Stimulated activated CD4-positive, alpha-beta T cell treated with anti-CD3 and anti-CD28 coated beads, Interleukin-4, amount 100 ng/mL, for 4 hours (primary cell): ENCODE results near the gene LDLRAD4.
"Not testable (repeated sequence)": the region's sequence is repeated elsewhere in the genome, so short reads cannot be mapped to it uniquely, and the experiment has no call there.

Experiments
- DNase-seq, 2 experiments: peaks; one replicate each; pipeline ENCODE4 v3.0.0-alpha.2; 2020

LDLRAD4 gene

DNA sequence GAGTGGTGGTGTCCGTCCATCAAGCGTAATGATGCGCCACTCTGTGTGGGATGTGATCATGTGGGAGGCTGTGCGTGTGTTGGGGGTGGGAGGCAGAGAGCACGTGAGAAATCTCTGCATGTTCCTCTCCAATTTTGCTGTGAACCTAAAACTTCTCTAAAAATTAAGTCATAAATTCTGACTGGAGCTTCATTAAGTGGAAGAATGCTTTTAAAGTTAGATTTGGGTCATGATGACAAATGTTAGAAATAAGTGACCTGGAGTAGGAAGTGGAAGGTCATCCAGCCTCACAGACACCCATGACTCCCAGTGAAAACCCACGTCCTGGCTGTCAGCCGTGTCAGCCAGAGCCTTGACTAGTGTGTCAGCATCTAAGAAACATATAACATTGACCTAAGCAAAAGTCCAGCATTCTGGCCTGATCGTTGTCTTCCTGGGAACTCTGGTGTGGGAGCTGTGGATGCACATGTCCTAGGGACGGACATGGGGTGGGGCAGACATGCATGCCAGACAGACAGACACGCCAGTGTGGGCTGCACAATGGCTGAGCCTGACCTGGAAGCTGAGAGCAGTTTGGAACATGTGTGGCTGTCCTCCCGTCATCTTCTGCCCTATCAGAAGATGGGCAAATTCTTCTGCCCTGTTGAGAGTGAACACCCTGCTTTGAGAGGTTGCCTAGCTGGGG is 262.2 kb downstream of the LDLRAD4 start:
- no peak for DNase-seq

DNA sequence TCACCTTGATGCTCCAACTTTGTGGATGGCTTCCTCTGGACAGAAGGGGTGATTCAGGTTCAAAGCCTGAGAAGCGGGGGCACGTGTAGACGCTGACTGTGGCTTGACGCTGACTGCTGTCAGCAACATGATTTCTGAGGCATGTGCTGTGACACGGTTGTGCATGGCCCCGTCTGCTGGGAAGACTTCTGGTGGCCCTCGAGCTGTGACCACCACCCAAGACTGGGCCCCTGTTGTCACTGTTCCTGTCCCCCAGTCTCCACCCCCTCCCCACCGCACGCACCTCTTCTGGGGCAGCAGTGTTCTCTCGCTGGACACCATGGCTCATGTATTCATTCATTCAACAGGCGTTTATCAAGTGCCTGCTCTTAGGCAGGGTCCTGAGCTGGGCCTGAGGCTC is 262.8 kb downstream of the LDLRAD4 start:
- DNase-seq: no peak

DNA sequence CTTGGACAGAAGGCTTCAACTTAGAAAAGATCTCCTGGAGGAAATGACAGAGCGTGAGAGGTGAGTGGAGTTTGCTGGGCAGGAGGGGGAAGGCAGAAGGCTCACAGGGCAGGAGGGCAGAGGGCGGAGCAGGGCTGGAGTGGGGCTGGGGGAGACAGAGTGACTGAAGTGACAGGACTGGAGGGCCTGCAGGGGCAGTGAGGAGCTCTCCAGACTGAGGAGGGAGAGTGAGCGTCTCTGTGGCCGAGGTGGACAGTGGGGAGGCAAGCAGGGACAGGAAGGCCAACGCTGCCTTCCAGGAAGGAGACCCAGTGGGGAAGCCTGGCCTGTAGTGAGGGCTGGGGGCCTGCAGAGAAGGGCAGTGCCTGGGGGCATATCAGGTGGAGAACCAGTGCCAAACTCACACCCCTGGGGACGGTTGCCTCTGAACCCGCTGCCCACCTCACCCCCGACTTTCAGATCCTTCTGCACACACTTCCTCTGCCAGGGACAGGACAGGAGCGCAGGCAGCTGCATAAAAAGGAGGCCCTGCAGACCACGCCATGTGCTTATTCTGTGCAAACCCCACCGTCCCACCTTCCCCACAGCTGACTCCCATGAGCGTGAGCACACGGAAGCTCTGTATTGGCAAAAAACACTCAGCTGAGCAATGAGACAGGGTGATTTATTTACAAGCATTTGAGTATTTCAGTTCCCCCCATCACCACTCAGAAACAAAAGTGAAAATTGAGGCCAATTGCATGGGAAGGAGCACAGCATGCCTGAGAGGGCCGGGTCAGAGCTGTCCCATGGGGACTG is 263.5 kb downstream of the LDLRAD4 start:
- no peak for DNase-seq

- no peak for DNase-seq
These were observed 264.0 kb downstream of the LDLRAD4 start for GRCh38 chr18:13482618-13482945.

DNA sequence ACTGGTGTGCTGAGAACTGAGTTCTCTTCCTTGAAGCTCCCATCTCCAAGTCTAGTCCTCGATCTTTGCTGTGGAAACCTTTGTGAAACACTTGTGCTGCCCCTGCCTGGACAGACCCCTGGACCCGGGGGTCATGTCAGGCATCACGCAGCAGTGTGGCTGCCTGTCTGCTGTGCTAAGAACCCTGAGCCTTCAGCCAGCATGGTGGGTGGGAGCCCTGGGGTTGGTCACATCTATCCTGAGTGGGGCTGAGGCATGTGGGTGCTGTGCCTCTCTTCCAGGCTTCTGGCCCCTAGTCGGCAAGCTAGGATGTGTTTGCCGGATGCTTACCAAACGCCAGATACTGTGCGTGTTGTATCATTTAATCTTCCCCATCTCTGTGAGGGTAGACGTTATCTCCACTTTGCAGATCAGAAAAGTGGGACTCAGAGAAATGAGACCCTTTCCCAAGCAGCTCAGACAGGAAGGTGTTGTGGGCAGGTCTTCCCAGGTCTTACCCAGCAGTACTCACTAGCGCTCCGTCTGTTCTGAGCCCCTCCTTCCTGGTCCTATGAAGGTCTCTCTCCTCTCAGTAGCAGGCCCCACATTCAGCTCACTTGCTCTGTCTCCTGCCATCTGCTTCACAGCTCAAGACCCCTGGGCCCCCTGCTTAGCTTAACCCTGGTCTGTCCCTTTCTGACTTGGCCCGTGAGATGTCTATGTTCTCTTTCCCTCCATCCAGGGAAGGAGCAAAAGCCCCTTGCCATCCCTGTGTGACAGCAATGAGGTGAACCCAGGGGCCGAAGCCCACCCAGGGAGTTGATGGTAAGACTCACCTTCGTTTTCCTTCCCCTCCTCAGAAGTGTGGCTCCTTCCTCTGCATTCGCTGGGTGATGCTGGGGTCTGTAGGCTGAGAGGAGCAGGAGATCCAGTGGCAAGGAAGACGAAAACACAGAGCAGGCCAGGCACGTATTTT is 265.0 kb downstream of the LDLRAD4 start:
- DNase-seq: no peak

GRCh38 chr18:13485182-13485581 is 266.6 kb downstream of the LDLRAD4 start:
- no peak for DNase-seq

- DNase-seq: no peak
These were observed 267.0 kb downstream of the LDLRAD4 start for GRCh38 chr18:13485604-13486003.

- DNase-seq: no peak
These were observed 267.7 kb downstream of the LDLRAD4 start for GRCh38 chr18:13486284-13486683.

DNA sequence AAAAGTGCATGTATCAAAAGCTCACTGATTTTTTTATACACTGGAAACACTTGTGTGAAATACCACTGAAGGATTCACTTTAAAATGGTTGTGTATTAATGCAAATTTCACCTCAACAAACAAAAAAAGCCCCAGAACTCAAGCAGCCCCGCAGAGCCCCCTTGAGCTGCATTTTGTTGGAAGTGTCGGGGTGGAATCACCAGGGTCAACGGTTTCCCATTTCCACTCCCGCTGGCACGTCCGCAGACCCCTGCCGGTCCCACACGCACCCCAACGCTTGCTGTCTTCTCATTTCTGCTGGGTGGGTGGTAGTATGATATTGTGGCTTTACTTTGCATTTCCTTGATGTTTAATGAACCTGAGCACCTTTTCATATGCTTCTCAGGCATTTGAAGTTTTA is 268.1 kb downstream of the LDLRAD4 start:
- no peak for DNase-seq

- DNase-seq: no peak
These were observed 268.7 kb downstream of the LDLRAD4 start for GRCh38 chr18:13487237-13487636.

GRCh38 chr18:13488281-13488929 is 269.8 kb downstream of the LDLRAD4 start:
- DNase-seq: no peak

DNA sequence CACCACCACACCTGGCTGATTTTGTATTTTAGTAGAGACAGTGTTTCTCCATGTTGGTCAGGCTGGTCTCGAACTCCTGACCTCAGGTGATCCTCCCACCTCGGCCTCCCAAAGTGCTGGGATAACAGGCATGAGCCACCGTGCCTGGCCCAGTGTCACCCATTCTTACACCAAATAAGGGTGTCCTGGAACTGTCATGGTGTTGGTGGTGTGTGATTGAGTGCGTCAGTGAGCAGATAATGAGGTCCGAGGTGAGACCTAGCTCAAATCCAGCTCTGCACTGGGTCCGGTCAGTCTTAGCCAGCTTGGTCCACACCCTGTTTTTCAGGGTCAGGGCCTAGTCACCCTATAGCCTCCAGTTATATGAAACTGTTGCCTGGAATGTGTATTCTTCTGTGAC is 270.7 kb downstream of the LDLRAD4 start:
- not testable (repeated sequence) for DNase-seq

DNA sequence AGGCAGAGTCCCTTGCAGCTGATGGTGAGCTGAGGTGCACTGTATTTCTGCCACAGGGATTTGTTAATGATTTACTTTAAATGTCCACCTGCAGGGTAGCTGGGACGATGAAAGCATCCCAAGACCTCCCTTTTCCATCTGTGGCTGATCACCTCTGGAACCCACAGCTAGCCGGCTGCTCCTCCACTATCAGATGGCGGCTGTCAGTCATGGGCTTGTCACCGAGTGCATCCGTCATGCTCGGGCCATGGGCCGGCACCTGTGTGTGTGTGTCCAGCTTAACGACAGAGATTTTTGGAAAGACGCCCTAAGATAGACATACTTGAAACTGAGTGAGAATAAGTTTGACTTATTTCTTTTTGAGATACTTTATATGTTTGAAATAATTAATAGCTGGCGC is 272.6 kb downstream of the LDLRAD4 start:
- DNase-seq: no peak

DNA sequence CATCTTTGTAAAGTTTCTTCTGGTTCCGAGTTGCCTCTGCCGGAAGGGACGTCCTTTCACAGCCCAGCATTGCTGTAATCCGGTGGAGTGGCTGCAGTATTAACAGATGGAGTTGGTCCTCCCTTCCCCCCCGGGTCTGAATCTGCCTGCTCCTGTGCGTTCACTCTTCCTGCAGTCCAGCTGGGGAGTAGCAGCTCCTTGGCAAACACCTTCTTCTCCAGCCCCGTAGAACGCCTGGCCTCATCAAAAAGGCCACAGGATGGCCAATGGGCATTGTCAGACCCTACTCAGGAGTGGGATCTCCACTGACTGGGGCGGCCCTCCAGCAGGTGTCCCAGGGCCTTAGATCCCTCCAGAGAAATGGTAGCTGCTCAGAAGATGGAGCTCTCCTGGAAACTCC is 273.8 kb downstream of the LDLRAD4 start:
- DNase-seq: no peak

GRCh38 chr18:13493079-13493478 is 274.5 kb downstream of the LDLRAD4 start:
- no peak for DNase-seq

DNA sequence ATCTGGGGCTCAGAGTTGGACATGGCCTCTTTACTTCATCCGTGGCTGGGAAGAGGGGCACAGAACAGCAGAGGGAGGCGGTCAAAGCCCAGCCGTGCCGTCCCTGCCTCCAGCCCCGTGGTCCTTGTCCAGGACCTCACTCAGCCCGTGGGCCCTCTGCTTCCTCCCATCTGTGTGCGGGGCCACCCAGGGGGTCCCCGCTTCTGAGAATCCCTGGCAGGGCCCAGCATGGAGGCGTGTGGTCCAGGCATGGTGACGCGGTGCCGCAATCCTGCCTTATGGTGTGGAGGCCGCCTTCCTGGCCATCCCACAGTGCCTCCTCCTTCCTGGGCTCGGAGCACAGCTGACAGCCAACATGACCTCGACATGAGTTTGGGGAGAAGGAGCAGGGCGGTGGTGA is 275.2 kb downstream of the LDLRAD4 start:
- no peak for DNase-seq

GRCh38 chr18:13494871-13495445 is 276.4 kb downstream of the LDLRAD4 start:
- no peak for DNase-seq

- no peak for DNase-seq
These were observed 277.4 kb downstream of the LDLRAD4 start for GRCh38 chr18:13495961-13496360.

DNA sequence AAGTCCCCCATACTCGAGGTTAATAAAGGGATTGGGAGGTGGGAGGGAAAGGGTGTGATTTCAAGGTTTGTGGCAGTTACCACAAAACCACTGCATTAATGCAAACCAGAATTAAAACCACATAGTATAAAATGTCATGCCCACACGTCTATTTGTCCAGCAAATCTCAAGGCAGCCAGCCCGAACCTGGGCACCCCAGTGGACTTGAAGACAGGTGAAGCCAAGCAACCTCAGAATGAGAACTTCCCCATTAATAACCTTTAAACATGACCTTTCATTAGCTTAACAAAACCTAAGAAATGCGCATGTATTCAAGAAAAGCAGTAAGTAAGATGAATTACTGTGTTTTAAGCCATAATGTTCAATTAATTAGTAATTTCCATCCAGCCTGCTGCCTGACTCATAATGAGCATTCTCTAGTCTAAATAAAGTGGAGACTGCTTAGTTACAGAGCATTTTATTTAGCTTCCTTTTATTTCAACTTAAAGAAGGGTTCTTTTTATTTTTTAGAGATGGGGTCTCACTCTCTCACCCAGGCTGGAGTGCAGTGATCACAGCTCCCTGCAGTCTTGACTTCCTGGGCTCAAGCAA is 278.2 kb downstream of the LDLRAD4 start:
- no peak for DNase-seq

- no peak for DNase-seq
These were observed 281.2 kb downstream of the LDLRAD4 start for GRCh38 chr18:13499803-13500202.

DNA sequence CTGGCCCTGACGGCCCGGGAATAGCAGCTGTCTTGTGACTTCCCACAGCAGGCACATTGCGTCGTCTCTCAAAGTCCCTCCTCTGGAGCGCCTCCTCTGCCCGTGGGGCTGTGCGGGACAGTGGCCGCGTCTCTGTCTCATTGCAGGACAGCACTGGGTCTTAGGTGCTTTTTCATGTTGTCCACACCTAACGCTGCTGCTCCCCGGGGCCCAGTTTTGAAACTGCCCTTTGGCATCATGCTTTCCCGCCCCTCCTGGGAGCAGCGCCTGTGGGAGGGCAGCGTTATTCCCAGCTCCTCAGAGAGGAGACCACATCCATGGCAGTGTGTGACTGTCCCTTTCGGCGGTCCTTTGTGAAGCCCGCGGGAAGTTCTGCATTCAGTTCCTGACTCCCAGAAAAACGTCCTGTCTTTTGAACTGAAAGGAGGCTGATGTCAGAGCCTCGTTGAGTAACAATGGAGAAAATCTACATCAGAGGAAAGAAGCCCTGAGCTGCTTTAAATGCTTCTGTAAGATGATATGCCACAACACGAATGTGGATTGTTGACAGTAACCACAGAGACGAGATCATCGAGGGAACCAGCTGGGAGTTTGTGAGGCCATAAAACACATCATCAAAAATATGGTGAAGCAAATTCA is 281.8 kb downstream of the LDLRAD4 start:
- DNase-seq: no peak
